ENCODE data around the gene CDK16.

The CDK16 gene

GRCh38 chrX:47186096-47186740 lies 32.3 kb upstream of the CDK16 start:
- no peak for DNase-seq

- no peak for DNase-seq
Measured at GRCh38 chrX:47187106-47187677, 31.3 kb upstream of the CDK16 start.

- no peak for DNase-seq
Measured at GRCh38 chrX:47189906-47190305, 28.6 kb upstream of the CDK16 start.

- DNase-seq: peak; percentile 94 to 97
Measured at GRCh38 chrX:47190445-47191269, 27.8 kb upstream of the CDK16 start.

GRCh38 chrX:47191331-47191730 lies 27.1 kb upstream of the CDK16 start:
- peak in 1 of 2 experiments; percentile 53 for DNase-seq

- DNase-seq: peak in 1 of 2 experiments; percentile 20
Measured at GRCh38 chrX:47191806-47192401, 26.6 kb upstream of the CDK16 start.

- DNase-seq: peak; percentile 95 to 98
Measured at GRCh38 chrX:47193475-47194193, 24.8 kb upstream of the CDK16 start, which contains the start of gene UBA1. TSS of gene UBA1 (plus strand) at chrX:47193829. CDS start at chrX:47198803, 4,974 bp downstream.

GRCh38 chrX:47194194-47194787 lies 24.2 kb upstream of the CDK16 start:
- no peak for DNase-seq

GRCh38 chrX:47196098-47196497 lies 22.4 kb upstream of the CDK16 start:
- DNase-seq: no peak

- no peak for DNase-seq
Measured at GRCh38 chrX:47197526-47197925, 21.0 kb upstream of the CDK16 start.

GRCh38 chrX:47198026-47198686 lies 20.3 kb upstream of the CDK16 start:
- DNase-seq: no peak

- DNase-seq: no peak
Measured at GRCh38 chrX:47198687-47199080, 19.8 kb upstream of the CDK16 start.

- no peak for DNase-seq
Measured at GRCh38 chrX:47199286-47199685, 19.2 kb upstream of the CDK16 start.

- DNase-seq: peak in 1 of 2 experiments; percentile 28
Measured at GRCh38 chrX:47200385-47201150, 17.9 kb upstream of the CDK16 start.

GRCh38 chrX:47201345-47201944 lies 17.0 kb upstream of the CDK16 start:
- DNase-seq: no peak

- no peak for DNase-seq
Measured at GRCh38 chrX:47202316-47202715, 16.2 kb upstream of the CDK16 start.

- no peak for DNase-seq
Measured at GRCh38 chrX:47202877-47203276, 15.6 kb upstream of the CDK16 start.

GRCh38 chrX:47204970-47205369 lies 13.5 kb upstream of the CDK16 start:
- peak; percentile 17 to 69 for DNase-seq

GRCh38 chrX:47206316-47206715 lies 12.2 kb upstream of the CDK16 start:
- no peak for DNase-seq

GRCh38 chrX:47208108-47208507 lies 10.4 kb upstream of the CDK16 start:
- no peak for DNase-seq

Data from NCI-H524 (cell line).